C1 segment of cervical spinal cord (tissue), 14 donors: ENCODE data around the gene RGR.

Source experiments
- DNase-seq, 14 donors: peaks; one replicate each; lab custom pipeline; 2025; lab: John Stamatoyannopoulos, UW

Gene RGR

DNA sequence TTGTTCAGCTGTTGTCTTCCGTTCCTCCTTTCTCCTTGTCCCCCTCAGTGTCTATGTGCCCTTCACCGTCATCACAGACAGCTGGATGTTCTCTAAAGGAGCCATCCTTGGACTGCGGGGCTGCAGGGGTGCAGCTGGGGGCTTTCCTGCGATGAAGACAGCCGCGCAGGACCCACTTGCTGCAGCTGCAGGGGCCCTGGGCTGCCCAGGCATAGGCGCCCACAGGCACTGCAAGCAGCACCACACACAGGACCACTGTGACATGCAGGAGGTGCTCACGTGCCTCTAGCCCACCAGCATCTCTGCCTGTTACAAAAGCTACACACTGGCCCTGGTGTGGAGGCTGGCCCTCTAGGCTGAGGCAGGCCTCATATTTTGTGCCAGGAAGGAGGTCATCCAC lies 22.9 kb upstream of the RGR start:
- no peak for DNase-seq

- no peak for DNase-seq
Measured at GRCh38 chr10:84224411-84225028, 20.3 kb upstream of the RGR start.

DNA sequence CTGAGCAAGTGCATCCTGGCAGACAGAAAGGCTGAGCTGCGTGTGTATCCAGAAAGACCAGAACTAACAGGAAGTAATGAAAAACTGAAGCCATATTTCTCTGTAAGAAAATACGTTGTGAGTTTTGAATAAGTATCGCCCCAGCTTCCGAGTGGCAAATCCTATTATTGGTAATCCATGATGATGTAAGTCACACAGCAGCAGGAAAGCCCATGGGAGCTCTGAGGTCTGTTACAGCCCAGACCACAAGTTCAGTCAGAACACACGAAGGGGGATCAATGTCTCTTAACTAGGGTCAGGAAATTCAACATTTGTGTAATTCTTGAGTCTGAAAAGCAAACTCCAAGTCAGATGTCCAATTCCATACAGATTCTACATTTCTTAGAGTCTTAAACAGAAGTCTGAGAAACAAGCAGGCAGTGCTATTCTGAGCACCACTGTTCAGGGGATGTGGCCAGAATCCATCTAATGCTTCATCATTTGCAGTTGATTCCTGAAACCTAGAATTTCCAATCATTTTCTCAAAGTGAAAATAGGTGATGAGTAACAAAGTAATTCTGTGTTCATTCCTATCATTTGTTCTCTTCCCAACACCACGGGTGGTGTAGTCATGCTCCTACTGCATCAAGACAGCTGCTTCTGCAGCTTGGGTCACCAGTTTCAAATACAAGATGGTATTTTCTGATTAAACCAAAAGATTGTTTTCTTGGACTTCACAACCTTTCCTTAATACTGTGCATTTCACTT lies 19.3 kb upstream of the RGR start, which contains the start of gene LRIT2:
Gene LRIT2, minus strand, starts transcription at position 118 of the 747 bp plus-strand sequence. Its CDS starts 24 bp downstream, at position 94.
- no peak for DNase-seq

DNA sequence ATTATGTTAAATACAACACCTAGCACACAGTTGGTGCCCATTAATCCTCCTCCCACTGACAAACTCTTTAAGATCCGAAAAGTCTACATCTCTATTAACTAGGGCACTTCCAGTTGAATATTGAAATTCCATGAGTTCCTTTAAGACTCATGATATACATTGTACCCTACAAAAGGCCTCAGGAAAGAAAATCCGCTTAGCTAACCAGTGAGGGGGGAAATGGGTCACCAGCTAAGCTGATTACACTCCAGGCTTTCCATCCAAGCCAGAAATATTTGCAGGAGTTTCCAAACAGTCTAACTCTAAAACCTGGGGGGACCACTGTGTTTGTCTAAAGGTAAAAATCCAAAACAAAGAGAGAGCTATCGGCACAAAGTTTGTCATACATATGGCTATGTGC lies 18.2 kb upstream of the RGR start:
- no peak for DNase-seq

DNA sequence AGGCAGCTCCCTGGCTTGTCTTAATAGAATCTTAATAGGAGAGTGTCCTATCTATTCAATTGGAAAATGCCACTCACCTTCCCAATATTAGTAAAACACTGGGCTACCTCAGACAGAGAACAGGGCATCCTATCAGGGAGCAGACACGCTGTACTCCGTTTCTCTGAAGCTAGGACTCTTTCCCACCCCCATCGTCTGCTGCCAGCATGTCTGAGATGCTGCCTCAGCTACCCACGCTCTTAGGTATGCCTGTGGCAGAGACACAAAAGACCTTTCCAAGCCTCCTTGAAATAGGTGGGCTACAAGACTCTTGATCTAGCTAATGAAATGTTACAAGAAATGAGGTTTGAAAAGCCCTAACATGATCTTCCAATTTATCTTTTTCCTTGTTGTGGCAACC lies 17.0 kb upstream of the RGR start:
- no peak for DNase-seq

DNA sequence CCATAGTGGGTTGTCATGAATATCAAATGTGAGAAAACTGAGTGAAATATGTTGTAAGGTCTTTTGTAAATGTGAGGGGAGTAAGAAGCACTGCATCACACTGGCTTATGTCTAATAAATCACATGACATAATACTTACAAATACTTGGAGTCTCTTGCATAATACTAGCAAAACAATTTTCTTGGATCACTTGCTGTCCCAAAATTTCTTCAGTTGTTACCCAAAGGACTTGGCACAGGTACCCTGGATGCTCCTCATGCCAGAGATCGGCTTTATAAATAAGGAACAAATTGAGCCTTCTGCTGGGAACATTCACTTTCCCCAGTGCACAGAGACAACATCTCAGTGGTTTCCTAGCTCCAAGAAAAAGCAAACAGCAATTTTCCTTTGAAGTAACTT lies 14.5 kb upstream of the RGR start:
- DNase-seq = no peak

DNA sequence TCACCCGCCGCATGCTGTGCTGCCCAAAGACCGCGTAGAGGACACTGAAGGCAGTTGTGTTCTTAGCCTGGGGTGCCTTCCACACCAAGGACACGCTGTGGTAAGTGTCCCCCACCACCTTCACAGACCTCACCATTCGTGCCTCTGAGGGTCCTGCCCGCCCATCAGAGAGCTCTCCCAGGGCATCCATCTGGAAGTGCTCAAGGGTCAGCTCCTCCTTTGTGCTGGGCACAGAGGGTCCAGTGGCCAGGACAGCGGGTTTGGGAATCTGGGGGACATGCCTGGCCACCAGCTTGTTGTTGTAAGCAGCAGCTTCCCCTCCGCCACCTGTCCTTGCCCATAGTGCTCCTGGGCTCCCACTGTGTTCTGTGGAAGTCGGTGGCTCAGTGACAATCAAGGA lies 12.5 kb upstream of the RGR start:
- DNase-seq = no peak

DNA sequence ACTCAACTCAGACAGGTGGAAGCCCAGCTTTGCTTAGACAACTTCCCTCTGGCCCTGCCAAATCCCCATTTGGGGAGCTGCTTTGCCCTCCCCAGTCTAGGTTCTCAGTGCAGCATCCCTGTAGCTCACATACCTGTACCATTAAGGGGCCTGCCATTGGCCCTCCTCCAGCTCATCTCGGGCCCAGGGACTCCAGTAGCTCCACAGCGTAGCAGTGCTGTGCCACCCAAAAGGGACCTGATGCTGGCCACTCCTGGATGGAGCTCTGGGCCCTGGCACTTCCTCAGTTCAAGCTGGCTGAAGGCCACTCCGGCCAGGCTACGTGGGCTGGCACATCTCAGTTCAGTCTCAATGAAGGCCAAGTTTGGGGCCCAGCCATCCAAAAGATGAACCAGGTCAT lies 10.9 kb upstream of the RGR start:
- DNase-seq = no peak

- no peak for DNase-seq
Measured at GRCh38 chr10:84234479-84234878, 10.4 kb upstream of the RGR start.

DNA sequence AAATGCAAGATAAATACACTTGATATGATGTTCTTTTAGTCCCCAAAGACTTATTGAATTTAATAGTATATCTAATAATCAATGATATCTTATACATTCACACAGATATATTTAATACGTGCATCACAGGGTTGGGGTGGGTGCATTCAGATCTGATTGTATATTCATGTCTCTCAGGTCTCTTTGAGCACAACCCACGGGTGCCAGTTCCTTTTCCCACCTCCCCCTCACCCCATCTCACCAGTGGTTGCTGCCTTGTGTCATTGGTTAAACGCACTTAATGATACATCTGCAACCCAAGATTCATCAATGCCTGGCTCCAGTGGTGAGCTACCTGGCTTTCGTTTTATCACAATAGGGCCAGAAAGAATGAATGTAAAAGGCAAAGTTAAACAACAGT lies 9.8 kb upstream of the RGR start:
- DNase-seq = no peak

- DNase-seq = no peak
Measured at GRCh38 chr10:84236807-84237198, 8.1 kb upstream of the RGR start.

GRCh38 chr10:84237199-84238051 lies 7.4 kb upstream of the RGR start:
- no peak for DNase-seq

DNA sequence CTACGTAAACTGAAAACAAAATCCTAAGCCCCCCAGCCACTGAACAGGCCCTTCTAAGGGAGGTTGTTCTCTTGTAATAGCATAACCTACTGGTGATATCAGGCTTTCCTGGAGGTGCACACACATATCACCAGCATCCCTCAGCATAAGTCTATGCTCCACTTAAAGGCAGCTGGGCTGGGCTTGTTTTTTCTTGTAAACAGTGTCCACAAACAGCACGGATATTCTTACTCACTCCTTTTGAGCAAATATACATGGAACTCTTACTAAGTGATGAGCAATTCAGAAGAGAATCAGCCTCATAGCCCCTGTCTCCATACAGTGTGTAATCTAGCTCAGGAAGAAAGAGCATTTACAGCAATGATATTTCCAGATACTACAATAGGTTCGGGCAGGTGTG lies 5.9 kb upstream of the RGR start:
- no peak for DNase-seq

DNA sequence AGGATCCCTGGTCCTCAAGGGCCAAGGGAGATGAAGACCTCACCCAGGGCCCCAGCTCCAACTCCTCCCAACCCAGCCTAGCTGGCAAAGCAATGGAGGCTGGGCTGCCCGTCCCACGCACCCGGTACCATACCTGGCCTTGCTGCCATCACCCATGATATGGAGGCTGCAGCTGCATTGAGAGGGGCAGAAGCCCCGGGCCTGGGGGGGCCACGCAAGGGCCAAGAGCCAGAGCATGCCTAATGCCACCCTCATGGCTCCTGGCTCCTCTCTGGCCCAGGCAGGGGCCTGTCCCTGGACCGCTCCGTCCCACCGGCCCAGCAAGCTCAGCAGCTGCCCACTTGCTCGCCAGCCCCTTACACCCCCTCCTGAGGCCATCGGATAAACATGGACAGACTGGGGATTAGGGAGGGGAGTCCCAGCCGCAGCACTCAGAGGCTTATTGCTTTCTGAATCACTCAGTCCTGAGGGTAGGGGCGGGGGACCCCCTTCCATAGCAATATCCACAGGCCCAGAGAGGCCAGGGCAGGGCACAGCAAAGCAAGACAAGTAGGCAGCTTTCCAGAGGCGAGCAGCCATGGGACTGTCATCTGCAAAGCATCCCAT lies 3.6 kb upstream of the RGR start, which contains the start of gene LRIT1:
Gene LRIT1, minus strand, starts transcription at position 362 of the 606 bp plus-strand sequence. Its CDS starts 107 bp downstream, at position 255.
- DNase-seq = no peak

DNA sequence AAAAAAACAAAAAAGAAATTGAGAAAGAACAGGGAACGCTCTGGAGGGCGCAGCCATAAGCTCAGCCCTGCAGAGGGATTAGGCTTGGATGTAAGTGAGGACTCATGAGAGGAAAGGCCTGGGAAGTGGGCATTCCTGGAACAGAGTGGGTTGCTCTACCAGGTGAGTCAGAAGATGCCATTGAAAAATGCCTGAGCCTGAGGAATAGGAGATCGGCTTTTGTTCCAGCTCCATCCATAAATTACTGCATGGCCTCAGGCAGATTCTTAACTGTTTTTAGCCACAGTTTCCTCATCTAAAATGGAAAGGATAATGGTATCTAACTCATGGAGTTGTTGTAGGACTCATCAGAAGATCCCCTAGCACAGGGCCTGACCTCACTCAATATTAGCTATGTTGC lies 1.1 kb upstream of the RGR start:
- DNase-seq = no peak

GRCh38 chr10:84247496-84247895 lies 2.6 kb downstream of the RGR start:
- DNase-seq = no peak

DNA sequence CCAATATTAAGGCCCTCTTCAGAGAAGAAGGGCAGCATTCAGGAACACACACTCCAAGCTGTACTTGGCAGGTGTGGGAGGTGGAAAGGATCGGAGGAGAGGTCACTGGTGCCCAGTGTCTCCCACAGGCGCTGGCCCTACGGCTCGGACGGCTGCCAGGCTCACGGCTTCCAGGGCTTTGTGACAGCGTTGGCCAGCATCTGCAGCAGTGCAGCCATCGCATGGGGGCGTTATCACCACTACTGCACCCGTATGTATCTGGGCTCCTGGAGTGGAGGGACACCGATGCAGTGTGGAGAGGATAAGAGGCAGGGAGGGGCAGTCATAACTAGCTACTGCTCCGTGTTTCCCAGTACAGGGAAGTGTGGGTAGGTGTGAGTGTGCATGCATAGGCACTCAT lies 3.9 kb downstream of the RGR start:
- no peak for DNase-seq

DNA sequence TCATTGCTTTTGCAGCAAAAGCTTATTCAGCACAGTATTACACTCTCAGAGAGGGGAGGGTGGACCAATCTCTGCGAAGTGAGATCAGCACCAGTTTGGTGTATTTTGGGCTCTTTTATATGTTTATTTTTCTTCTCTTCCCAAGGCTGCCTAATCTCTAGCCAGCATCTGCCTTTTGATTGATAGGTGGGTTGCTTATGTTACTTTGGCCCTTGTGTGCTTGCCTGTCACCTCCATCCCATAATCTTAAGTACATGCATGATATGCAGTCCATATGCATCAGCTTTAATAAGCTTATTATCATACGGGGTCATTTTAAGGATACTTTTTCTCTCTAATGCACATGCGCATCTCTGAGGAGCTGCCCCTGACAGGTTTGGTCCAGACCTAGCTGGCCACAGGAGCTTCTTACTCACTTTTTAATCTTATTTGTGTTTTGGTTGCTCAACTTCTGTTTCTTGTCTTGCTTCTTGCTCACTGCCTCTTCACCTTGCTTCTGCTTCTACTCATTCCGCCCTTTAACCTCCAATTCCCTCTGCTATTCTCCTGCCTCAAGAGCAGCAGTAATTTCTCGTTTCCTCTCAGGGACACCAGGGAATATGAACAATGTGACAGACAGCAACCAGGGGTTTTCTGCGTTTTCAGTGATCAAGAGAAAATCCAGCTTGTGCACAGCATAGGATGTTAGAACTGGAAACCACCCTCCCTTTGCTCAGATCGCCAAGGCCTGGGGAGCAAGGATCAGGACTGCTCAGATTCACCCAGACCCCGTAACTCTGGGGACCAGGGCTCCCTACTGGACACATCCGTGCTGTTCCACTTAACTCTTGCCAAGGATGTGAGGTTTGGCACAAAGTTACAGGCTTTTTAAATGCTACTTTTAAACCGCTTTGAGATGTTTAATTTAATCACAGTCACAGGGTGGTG lies 10.0 kb downstream of the RGR start:
- DNase-seq = no peak

DNA sequence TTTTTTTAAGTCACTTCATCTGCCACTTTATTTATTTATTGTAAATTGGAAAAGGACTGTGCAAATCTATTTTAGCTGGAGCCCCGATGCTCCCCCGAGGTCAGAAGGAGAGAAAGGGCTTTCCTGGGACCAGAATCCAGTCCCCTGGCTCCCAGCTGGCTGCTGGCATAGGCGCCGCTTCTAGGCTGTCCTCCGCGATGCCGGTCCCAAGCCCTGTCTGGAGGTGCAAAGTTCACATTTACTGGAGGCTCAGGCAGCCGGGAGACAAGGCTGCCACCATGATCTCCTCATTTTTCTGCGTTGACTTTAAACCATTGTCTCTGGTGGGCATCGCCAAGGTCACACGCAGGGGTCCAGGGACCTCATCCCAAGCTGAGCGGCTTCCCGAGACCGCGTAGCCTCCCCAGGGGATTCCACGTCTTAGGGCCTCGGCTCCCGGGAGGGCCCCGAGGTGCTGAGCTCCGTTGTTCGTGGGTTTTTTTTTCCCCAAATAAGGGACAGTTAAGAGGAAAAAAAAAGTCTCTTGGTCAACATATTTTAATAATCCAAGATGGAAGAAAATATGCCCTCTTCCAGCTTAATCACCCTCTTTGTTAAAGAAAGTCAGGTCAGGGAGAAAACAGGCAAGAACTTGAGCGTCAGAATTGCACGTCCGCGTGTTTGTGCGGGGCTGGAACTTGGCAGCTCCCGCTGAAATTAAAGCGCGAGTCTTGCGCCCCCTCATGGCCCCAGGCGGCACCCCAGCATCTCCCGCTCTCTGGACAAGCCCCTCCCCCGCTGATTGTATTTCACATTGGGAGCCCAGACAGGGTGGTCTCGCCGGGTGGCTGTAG lies 11.9 kb downstream of the RGR start:
- DNase-seq = peak in 8 of 14 donors; percentile 15 to 63 (median 28)
